ENCODE results near the gene DPYSL5. TPM values are rescaled to one million over a fixed set of nuclear protein-coding genes. Genes with fewer than 3 reads are reported as not detected.

DPYSL5 gene
- total and polyA plus RNA-seq, 10 of the 15 experiments (the other 5 are each of a cell fraction or from before 2014, with no cell fraction given) = not detected

- ChIA-PET CTCF (interaction anchor here (0.7 to 2.0 kb wide), 3 partner anchors 11 to 650 kb away, joined by 3 to 8 read pairs (median 3); no protein-coding TSS in a partner anchor), RAD21 (ENCODE audit: unreplicated experiment) (interaction anchor here (0.7 kb wide), 1 partner anchor 821 kb away, joined by 3 read pairs; no protein-coding TSS in a partner anchor), POLR2A (interaction anchor here (0.5 kb wide), 1 partner anchor 354 kb away, joined by 3 read pairs; no protein-coding TSS in a partner anchor), SMC1A (ENCODE audit: uncharacterized antibody, unreplicated experiment) (interaction anchor here (1.0 kb wide), 1 partner anchor 11 kb away, joined by 4 read pairs; no protein-coding TSS in a partner anchor)
- Histone ChIP-seq H3K36me3 (ENCODE audit: control insufficient read depth in 2 of 2, insufficient read depth in 2 of 2, low read length in 1 of 2) (no peaks in the 10 kb centered on the region), H3K4me3 (no peak overlapping the region), H3K79me2 (ENCODE audit: control insufficient read depth, insufficient read depth, low read length) (no peaks in the 10 kb centered on the region), H2AFZ (ENCODE audit: control insufficient read depth, low read depth, low read length) (no peak overlapping the region), H3K4me2 (ENCODE audit: control insufficient read depth, insufficient read depth) (no peak overlapping the region), H3K9ac (ENCODE audit: control insufficient read depth, insufficient read depth, low read length) (no peak overlapping the region), H3K9me3 (replicated peaks; ENCODE audit: control insufficient read depth, insufficient read depth, low read length) (no peaks in the 10 kb centered on the region), H3K27ac (ENCODE audit: control insufficient read depth, insufficient read depth) (no peak overlapping the region), H4K20me1 (ENCODE audit: control insufficient read depth, insufficient read depth) (no peaks in the 10 kb centered on the region), H3K27me3 (replicated peaks in 1 of 2; ENCODE audit: control insufficient read depth in 2 of 2, insufficient read depth in 2 of 2, low read length in 1 of 2) (peaks cover 2 to 4% of the 10 kb centered on the region in 2 experiments; a peak in 2 of 4 replicates), H3K4me1 (ENCODE audit: control insufficient read depth, insufficient read depth, low read length) (no peaks in the 10 kb centered on the region)
- WGBS (ENCODE audit: insufficient coverage, insufficient replicate concordance, low lambda C conversion rate, missing lambda C conversion rate) = 24% methylated on average over 3 of the region's 3 CpGs
- no peak for FAIRE-seq
- DNase-seq (ENCODE audit: low read depth, low spot score) = no peak
- in situ Hi-C loops (cut with MboI) (no loop called here), intact Hi-C loops (cut with micrococcal nuclease; ENCODE audit: unreplicated experiment) (no loop called here)
- no TSS peak for BruUV-seq (replicated peaks)
- TF ChIP-seq CEBPB (IDR thresholded peaks at IDR 0.05; ENCODE audit: borderline replicate concordance in 1 of 2, low read depth in 2 of 2, low read length in 2 of 2) = no peak
- no peak for TF ChIP-seq ZBED1 (IDR thresholded peaks at IDR 0.05; ENCODE audit: borderline replicate concordance)
- TF ChIP-seq NR2C1 (IDR thresholded peaks at IDR 0.05) = no peak
- no peak for TF ChIP-seq TBL1XR1 (IDR thresholded peaks at IDR 0.05; ENCODE audit: low read depth, low read length)
- TF ChIP-seq MEF2A (IDR thresholded peaks at IDR 0.05; ENCODE audit: insufficient read depth, low read depth, low read length) = no peak
- no peak for TF ChIP-seq KLF5 (IDR thresholded peaks at IDR 0.05; ENCODE audit: partially characterized antibody)
- TF ChIP-seq RBBP5 (conservative IDR thresholded peaks at IDR 0.05) = no peak
- TF ChIP-seq ZBTB4 (CRISPR knock-in tag; IDR thresholded peaks at IDR 0.05) = no peak
- TF ChIP-seq SMAD1 (IDR thresholded peaks at IDR 0.05; ENCODE audit: low read depth, partially characterized antibody) = no peak
- TF ChIP-seq HDGF (IDR thresholded peaks at IDR 0.05) = no peak
- no peak for TF ChIP-seq RFX5 (IDR thresholded peaks at IDR 0.05; ENCODE audit: low read depth, low read length)
- ATAC-seq = no peak
Observed at GRCh38 chr2:26951236-26951635, 103.3 kb downstream of the DPYSL5 start.

All from GM12878 (cell line).